Fibroblast of mammary gland (primary cell): ENCODE results near the gene USP20.
"Not testable (repeated sequence)": the region's sequence is repeated elsewhere in the genome, so short reads cannot be mapped to it uniquely, and the experiment has no call there.

Experiments used
- DNase-seq: peaks from one replicate; pipeline ENCODE4 v3.0.0-alpha.2; 2010; ENCODE audit warnings: low read depth
- H3K4me3 ChIP-seq: 2 replicates; pipeline ENCODE4 v1.5.1; 2011; ENCODE audit warnings: low read depth, mild to moderate bottlenecking, low read length, moderate library complexity; ENCODE audit not compliant: control insufficient read depth
- CTCF ChIP-seq: conservative IDR thresholded peaks from 2 replicates; pipeline ENCODE4 v1.5.1; 2011; ENCODE audit warnings: low read depth, low read length, inconsistent platforms; ENCODE audit not compliant: control insufficient read depth, insufficient read depth

The USP20 gene

GRCh38 chr9:129888293-129889121, 53.2 kb downstream of the USP20 start:
- no peak overlapping the region for H3K4me3 ChIP-seq
- no peak for TF ChIP-seq CTCF
- DNase-seq = no peak

- TF ChIP-seq CTCF = no peak
- H3K4me3 ChIP-seq = no peak overlapping the region
- DNase-seq = no peak
Measured at GRCh38 chr9:129889122-129889940, 54.1 kb downstream of the USP20 start.

GRCh38 chr9:129889941-129890717, 54.9 kb downstream of the USP20 start:
- no peak for TF ChIP-seq CTCF
- no peak for DNase-seq
- H3K4me3 ChIP-seq = no peak overlapping the region

- not testable (repeated sequence) for DNase-seq, H3K4me3 ChIP-seq
Measured at GRCh38 chr9:129890718-129891299, 55.6 kb downstream of the USP20 start.

- DNase-seq = no peak
- no peak overlapping the region for H3K4me3 ChIP-seq
Measured at GRCh38 chr9:129891569-129891968, 56.3 kb downstream of the USP20 start.

GRCh38 chr9:129894120-129894823, 59.0 kb downstream of the USP20 start:
- DNase-seq = no peak
- TF ChIP-seq CTCF = no peak
- no peak overlapping the region for H3K4me3 ChIP-seq

More at GRCh38 chr9:129891569-129891968, 56.3 kb downstream of the USP20 start:
- TF ChIP-seq CTCF = no peak
